GM21529 (cell line): ENCODE measurements around the gene ARHGEF4.
A peak's percentile ranks its signal among the peaks of the same experiment; 100 is the strongest.

ENCODE experiments used
- ATAC-seq: cut with Tn5 transposase; IDR thresholded peaks from one replicate; pipeline ENCODE4 v1.9.1; 2021; ENCODE audit not compliant: unreplicated experiment

The ARHGEF4 gene

GRCh38 chr2:130850788-130851623 is 14.3 kb downstream of the ARHGEF4 start:
- no peak for ATAC-seq

DNA sequence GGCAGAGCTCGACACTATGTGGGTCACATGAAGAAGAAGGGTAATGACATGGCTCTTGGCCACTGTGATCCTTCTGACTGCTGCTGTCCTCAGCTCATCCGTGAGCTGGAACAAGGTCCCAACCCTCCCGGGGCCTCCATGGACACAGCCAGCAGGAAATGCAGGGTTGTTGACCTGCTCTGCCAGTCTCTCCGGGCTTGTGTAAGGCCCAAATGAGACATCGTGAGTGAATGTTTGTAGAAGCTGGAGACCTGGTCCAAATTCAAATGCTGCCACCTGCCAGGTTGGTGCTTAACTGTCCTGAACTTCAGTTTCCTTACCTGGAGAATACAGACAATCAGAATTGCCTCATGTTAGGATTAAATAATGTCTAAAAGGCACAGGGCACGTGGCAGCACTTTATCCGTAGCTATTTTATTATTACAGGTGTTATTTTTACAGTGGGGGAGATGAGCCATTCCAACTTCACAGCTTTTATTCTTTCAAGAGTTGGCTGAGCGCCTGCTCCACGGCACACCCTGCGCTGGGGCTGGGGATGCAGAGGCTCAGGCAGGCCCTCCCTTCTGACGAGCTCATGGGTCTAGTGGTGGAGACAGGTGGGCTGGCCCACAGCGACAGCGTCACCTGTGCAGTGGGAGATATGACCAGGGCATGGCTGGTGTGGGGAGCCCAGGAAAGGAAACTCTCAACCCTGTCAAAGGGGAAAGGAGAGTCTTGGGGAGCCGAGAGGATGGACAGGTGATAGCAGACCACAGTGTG is 15.1 kb downstream of the ARHGEF4 start:
- ATAC-seq, result no peak

- no peak for ATAC-seq
Observed at GRCh38 chr2:130852521-130853115, 15.9 kb downstream of the ARHGEF4 start.

GRCh38 chr2:130853391-130853790 is 16.7 kb downstream of the ARHGEF4 start:
- no peak for ATAC-seq

DNA sequence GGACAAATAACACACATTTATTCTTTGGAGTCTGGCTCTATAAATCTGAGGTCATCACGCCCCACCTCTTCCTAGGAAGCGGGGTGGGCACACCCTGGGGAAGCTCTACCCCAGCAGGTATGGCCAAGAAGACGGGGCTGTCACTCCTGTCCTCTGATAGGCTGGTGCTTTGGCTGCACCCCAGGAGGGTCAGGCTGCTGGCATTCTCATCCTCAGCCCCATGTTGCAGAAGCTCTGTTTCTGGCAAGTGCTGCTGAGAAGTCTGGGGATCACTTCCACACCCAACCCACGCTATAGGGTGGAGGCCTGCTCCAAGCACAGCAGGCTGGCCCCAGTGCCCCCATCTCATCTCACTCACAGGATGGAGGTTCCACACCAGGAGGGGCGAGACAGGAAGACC is 17.6 kb downstream of the ARHGEF4 start:
- ATAC-seq, result no peak

DNA sequence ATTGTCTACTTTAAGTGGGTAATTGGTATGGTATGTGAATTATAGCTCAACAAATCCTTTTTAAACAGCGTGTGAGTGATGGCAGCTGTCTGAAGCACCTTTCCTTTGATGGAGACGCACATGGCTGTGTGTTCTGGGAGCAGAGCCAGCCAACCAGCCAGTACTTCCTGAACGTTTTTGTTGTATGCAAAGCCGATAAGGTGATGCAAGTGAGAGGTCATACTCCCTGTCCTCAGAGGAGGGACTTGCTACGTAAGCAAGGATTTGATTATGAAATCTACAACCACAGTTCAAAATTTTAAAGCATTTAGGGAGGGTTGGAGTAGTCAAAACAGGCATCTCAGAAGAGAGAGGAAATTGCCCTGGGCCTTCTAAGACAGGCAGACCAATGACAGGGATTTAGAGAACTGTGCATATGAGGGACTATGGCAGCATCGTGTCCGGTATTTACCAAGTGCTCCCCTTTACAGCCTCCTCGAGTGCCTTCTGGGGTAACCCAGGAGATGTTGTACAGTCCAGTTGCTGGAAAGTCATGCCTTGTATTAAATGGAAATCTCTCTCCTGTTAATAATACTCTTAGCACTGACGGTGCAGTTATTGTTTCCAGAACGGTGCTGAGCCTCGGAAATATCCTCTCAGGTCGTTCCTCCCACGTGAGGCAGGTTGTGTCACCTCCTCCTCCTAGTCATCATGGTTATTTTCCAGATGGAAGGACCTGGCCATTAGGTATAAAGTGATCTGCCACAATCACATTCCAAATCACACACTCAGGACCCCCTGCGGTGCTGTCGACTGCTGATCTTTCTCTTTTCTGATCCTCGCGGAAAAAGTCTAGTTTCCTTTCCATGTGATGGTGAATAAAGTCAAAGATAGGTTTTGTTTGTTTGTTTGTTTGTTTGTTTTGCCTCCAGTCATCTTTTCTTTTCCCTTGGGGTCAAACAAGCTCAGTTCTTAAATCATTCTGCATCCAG is 28.4 kb downstream of the ARHGEF4 start:
- no peak for ATAC-seq

DNA sequence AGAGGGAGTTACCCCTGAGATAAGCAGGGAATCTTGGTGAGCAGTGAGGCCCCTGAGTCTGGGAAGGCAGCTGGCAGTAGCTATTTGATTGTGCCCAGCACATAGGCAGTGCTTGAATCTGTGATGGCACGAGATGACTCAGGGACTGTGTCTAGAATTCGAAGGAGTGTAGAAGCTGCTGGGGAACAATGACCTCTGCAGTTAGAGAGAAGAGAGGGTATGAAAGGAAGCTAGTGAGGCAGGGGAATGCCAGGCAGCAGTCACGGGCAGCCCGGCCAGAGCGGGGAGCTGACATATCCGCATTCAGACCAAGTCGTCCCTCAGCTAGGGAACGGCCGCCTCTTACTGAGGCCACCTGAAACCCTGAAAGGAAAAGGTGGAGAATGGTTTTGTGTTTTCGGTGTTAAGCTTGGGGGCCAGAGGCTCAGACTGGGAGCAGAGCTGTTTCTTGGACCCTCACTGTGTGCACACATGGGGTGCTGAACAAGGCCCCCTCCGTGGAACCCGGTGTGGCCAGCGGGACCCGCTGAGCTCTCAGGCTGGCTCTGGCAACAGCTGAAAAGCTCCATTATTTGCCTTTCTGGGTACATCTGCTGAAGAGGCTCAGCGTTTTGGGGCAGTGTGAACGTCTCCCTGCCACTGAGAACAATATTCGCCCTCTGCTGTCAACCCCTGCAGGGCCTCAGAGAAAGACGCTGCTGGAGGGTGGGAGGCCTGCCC is 32.9 kb downstream of the ARHGEF4 start:
- no peak for ATAC-seq

DNA sequence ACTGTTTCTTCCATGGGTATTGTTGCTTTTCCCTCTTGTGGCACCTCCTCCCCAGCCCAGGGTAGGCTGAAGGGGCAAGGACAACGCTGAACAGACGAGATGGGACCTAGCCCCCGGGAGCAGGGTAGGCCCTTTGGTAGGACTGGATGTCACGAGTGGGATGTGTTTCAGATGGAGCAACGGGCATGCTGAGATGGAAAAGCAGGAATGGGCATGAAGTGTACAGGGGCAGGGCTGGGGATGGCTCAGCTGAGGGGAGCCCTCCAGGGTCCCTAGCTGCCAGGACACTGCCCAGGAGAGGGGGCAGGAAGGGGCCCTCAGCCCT is 33.4 kb downstream of the ARHGEF4 start:
- no peak for ATAC-seq

DNA sequence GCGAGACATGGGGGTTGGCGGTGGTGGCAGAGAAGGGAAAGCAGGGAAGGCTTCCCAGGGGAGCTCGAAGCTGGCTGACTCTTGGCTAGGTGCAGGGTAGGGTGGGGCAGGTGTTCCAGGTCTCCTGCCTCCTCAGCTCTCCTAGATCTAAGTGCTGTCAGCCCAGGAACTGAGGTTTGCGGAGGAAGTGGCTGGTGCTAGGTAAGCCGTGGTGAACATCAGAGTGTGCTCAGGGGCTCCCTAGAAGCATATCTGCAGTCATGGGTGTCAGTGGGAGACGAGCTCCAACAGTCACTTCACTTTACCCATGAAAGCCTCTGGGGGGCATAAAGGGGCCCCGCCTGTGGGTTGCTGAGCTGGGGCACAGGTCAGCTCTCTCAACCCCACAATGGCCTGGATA is 34.1 kb downstream of the ARHGEF4 start:
- ATAC-seq, result no peak

GRCh38 chr2:130871843-130872740 is 35.4 kb downstream of the ARHGEF4 start:
- no peak for ATAC-seq

DNA sequence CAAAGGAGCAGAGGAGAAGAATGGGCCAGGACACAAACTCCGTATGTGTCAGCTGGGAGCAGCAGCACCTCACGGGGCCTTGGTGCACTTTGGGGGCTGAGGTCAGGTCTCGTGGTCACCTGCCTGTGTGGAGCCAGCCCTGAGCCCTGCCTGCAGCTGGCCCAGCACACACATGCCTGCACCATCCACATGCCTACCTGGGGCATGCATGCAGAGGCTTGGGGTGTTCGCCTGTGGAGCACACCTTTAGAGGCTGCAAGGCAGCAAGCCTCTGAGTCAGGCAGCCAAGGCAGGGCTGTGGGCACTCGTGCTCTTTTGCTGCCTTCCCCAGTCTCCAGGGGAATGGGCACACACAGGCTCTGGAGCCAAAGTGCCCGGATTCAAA is 36.0 kb downstream of the ARHGEF4 start:
- ATAC-seq, result no peak

DNA sequence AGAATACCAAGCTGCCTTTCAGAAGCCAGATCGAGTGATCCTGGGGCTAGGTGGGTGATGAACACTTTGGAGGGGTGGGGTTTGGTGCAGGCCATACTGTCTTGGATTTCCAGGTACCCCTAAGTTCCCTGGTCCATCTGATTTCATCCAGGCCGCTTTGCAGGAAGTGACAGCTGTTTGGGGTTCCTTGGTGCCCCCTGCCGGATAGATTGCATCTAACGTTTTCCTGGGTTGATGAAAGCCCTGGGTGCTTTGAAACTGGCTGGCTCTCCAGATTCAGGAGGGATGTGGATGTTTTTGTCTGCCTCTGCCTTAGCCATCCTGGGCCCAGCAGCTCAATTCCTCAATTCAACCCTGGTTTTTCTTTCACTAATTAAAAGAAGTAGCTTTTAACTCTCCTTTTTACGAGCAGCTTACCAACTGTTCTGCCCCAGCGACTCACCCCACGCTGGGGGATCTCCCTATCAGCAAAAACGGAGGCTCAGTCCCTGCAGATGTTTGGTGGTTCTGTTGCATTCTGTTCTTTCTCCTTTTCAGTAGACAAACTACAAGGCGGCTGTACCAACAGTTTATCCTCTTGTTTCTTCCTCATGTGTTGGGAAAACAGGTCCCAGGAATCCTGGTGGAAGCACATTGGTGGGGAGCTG is 37.1 kb downstream of the ARHGEF4 start:
- ATAC-seq, result peak; percentile 88

- no peak for ATAC-seq
Observed at GRCh38 chr2:130874512-130874911, 37.8 kb downstream of the ARHGEF4 start.

- no peak for ATAC-seq
Observed at GRCh38 chr2:130875935-130876334, 39.2 kb downstream of the ARHGEF4 start.

DNA sequence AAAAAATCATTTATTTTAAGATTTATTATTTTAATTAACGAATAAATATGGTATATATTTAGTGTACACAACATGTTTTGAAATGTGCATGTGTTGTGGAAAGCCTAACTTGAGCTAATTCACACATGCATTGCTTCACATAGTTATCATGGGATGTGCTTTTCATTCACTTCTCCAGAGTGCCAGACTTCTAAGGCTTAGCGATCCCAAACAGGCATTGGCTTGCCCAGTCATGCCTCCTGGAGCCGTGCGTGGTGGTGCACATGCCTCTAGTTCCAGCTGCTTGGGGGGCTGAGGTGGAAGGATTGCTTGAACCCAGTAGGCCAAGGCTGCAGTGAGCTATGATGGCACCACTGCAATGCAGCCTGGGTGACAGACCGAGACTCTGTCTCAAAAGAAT is 40.5 kb downstream of the ARHGEF4 start:
- ATAC-seq, result no peak

GRCh38 chr2:130878316-130878715 is 41.6 kb downstream of the ARHGEF4 start:
- ATAC-seq, result no peak

DNA sequence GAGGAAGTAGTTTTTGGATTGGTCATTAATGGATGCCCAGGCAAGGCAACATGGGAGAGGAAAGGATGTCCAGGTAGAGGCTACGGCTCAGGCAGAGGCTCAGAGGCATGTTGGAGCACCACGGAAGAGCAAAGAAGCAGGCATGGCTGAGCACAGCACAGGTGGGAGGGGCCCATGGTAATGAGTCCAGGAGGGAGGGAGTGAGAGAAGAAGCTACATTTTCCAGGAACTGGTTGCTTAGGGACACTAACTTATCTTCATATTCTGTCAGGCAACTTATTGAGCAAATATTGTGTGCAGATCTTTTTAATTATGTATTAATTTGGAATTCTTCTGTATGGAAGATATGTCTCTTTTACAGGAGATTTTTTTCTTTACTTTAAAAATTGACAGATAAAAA is 42.2 kb downstream of the ARHGEF4 start:
- no peak for ATAC-seq

DNA sequence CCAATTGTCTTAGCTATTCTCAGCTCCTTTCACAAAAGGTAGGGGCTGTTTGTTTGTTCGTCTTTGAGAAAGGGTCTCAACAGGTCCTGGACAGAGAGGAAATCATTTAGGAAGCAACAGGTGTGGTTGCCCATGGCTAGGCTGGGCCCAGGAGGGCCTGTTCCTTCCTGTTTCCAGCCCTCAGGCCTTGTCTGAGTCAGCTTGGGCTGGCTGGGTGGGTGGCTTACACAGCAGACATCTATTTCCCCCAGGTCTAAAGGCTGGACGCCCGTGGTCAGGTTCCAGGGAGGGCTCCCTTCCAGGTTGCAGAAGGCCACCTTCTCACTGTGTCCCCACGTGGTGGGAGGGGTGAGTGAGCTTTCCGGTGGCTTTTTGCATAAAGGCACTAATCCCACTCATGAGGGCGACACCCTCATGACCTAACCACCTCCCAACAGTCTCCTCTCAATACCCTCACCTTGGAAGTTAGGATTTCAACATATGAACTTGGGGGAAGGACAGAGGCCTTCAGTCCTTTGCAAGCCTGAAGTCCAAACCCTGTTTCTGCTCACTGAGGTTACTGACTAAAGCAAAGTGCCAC is 45.5 kb downstream of the ARHGEF4 start:
- no peak for ATAC-seq
